GM12864 (cell line): Measurements from ENCODE around the gene CATSPER3.

Experiments used
- DNase-seq: peaks from one replicate; pipeline ENCODE4 v3.0.0-alpha.2; 2011; ENCODE audit warnings: low read depth
- H3K4me3 ChIP-seq: 2 replicates; pipeline ENCODE4 v1.5.1; 2011; ENCODE audit warnings: mild to moderate bottlenecking, low read depth, low read length, control low read depth
- TF ChIP-seq, protein P1 (sequence below): IDR thresholded peaks from 2 replicates; pipeline ENCODE4 v1.5.1; 2011; ENCODE audit warnings: low read depth, mild to moderate bottlenecking, moderate library complexity, low read length, control low read depth, inconsistent platforms; ENCODE audit errors: missing control alignments

Gene CATSPER3

GRCh38 chr5:134937526-134937925 is 30.2 kb upstream of the CATSPER3 start:
- no peak overlapping the region for H3K4me3 ChIP-seq
- TF ChIP-seq, protein P1, sequence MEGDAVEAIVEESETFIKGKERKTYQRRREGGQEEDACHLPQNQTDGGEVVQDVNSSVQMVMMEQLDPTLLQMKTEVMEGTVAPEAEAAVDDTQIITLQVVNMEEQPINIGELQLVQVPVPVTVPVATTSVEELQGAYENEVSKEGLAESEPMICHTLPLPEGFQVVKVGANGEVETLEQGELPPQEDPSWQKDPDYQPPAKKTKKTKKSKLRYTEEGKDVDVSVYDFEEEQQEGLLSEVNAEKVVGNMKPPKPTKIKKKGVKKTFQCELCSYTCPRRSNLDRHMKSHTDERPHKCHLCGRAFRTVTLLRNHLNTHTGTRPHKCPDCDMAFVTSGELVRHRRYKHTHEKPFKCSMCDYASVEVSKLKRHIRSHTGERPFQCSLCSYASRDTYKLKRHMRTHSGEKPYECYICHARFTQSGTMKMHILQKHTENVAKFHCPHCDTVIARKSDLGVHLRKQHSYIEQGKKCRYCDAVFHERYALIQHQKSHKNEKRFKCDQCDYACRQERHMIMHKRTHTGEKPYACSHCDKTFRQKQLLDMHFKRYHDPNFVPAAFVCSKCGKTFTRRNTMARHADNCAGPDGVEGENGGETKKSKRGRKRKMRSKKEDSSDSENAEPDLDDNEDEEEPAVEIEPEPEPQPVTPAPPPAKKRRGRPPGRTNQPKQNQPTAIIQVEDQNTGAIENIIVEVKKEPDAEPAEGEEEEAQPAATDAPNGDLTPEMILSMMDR, result no peak
- DNase-seq, result no peak

DNA sequence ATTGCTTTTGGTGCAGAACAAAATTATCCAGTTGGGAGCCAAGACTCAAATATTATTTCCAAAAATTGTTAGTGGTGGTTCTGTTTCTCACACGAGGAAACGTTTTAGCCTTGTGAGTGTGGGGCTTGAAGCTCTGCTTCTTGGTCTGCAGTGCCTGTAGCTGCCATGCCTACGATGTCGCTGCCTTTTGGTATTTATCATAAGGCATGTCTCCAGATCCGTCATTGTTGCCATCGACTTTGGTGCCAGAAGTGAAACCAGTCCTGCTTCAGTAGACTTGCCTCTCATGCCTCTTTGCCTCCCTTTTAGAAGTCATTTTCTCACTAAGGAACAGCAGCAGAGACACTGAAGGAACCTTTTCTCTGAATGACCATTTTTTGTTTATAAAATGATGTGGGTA is 29.7 kb upstream of the CATSPER3 start:
- TF ChIP-seq, protein P1, result no peak
- DNase-seq, result no peak

DNA sequence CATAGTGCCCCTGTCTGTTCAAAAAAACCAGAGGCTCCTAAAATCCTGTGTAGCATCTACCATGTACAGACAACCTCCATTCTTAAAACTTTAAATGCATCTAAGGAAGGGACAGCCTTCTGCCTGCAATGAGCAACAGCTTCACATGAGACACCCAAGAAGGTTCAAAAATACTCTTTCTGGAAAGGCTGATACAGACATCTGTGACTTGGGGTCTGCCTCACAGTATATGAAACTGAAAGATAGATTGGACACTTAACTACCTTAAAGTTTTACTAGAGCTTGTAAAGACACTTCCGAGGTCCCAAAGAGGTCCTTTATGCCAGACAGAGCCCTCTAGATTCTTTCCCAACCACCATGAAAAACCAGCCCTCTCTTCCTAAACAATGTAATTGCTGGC is 28.2 kb upstream of the CATSPER3 start:
- TF ChIP-seq, protein P1, result no peak
- no peak overlapping the region for H3K4me3 ChIP-seq
- DNase-seq, result no peak

More for the DNA sequence above, 29.7 kb upstream of the CATSPER3 start:
- no peak overlapping the region for H3K4me3 ChIP-seq

- no peak for DNase-seq
- TF ChIP-seq, protein P1, result no peak
- H3K4me3 ChIP-seq, result no peak overlapping the region
Measured at GRCh38 chr5:134943547-134943946, 24.2 kb upstream of the CATSPER3 start.

- TF ChIP-seq, protein P1, result no peak
- no peak for DNase-seq
- H3K4me3 ChIP-seq, result no peak overlapping the region
Measured at GRCh38 chr5:134944630-134945029, 23.1 kb upstream of the CATSPER3 start.

DNA sequence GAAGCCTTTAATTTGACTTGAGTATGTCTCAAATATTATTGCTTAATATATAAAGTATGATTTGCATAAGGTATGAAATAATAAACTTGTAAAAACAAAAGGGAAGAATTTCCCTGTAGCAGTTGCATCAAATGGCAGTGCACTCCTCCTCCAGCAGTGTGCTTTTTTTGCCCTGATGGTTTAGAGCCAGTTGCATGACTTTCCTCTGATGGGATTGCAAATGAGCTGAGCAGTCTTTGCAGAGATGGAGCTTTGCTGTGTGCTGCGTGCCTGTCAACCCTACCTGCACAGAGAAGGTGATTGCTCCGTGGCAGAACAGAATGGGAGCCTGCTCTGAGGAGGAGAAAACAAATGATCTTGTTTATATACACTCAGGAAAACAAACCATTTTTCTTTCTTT is 22.7 kb upstream of the CATSPER3 start:
- no peak for DNase-seq
- no peak overlapping the region for H3K4me3 ChIP-seq
- TF ChIP-seq, protein P1, result no peak

GRCh38 chr5:134948911-134949310 is 18.8 kb upstream of the CATSPER3 start:
- no peak for DNase-seq
- TF ChIP-seq, protein P1, result no peak
- H3K4me3 ChIP-seq, result no peak overlapping the region
